GM23338 (cell line): ENCODE measurements around the gene KCNJ6. TPM values are rescaled to one million over a fixed set of nuclear protein-coding genes. Genes with fewer than 3 reads are reported as not detected.

Source experiments
- ATAC-seq: fragments of 200-7000 bp; cut with Tn5 transposase; 3 replicates; pipeline ENCODE4 v1.9.1; 2020
- DNase-seq: peaks from one replicate; pipeline ENCODE4 v3.0.0-alpha.2; 2015; ENCODE audit warnings: low spot score
- H2AFZ ChIP-seq: fragments of 200-600 bp; sonication (generic); 2 replicates; pipeline ENCODE4 v1.8.0; 2016; ENCODE audit warnings: antibody characterized with exemption, mild to moderate bottlenecking, moderate library complexity
- H3F3A ChIP-seq: fragments of 200-600 bp; sonication (generic); replicated peaks from 2 replicates; pipeline ENCODE4 v1.8.0; 2017; ENCODE audit warnings: antibody characterized with exemption, mixed run types, low read depth
- H3K27ac ChIP-seq: fragments of 200-600 bp; sonication (generic); 2 replicates; pipeline ENCODE4 v1.6.1; 2016; ENCODE audit warnings: low read depth
- H3K27me3 ChIP-seq: fragments of 200-600 bp; sonication (generic); 2 replicates; pipeline ENCODE4 v1.8.0; 2016; ENCODE audit warnings: mild to moderate bottlenecking, mixed run types, moderate library complexity; ENCODE audit not compliant: insufficient read depth
- H3K36me3 ChIP-seq: fragments of 200-600 bp; sonication (generic); 2 replicates; pipeline ENCODE4 v1.8.0; 2016; ENCODE audit warnings: mild to moderate bottlenecking; ENCODE audit not compliant: insufficient read depth
- H3K4me1 ChIP-seq: fragments of 200-600 bp; sonication (generic); 2 replicates; pipeline ENCODE4 v1.8.0; 2016; ENCODE audit warnings: mild to moderate bottlenecking, moderate library complexity; ENCODE audit not compliant: insufficient read depth
- H3K4me2 ChIP-seq: fragments of 200-600 bp; sonication (generic); 2 replicates; pipeline ENCODE4 v1.7.1; 2017; ENCODE audit warnings: mixed run types
- H3K4me3 ChIP-seq: fragments of 200-600 bp; sonication (generic); 2 replicates; pipeline ENCODE4 v1.6.1; 2016; ENCODE audit warnings: mixed run types
- H3K79me2 ChIP-seq: fragments of 200-600 bp; sonication (generic); replicated peaks from 2 replicates; pipeline ENCODE4 v1.8.0; 2017; ENCODE audit warnings: mild to moderate bottlenecking; ENCODE audit not compliant: insufficient read depth
- H3K9me2 ChIP-seq: fragments of 200-600 bp; sonication (generic); 2 replicates; pipeline ENCODE4 v1.8.0; 2017; ENCODE audit not compliant: insufficient read depth
- H4K20me1 ChIP-seq: fragments of 200-600 bp; sonication (generic); replicated peaks from 2 replicates; pipeline ENCODE4 v1.8.0; 2017; ENCODE audit warnings: mild to moderate bottlenecking; ENCODE audit not compliant: insufficient read depth
- H3K27ac Mint-ChIP-seq: 2 replicates; pipeline ENCODE4 v1.8.0; 2020; ENCODE audit warnings: inconsistent platforms, mild to moderate bottlenecking, moderate library complexity, mixed read lengths
- H3K27me3 Mint-ChIP-seq: 3 replicates; pipeline ENCODE4 v1.8.0; 2022; ENCODE audit warnings: low read depth, mild to moderate bottlenecking, moderate library complexity, mixed read lengths, inconsistent platforms; ENCODE audit not compliant: insufficient read depth, poor library complexity
- H3K36me3 Mint-ChIP-seq: 3 replicates; pipeline ENCODE4 v1.8.0; 2021; ENCODE audit warnings: low read depth, mild to moderate bottlenecking, inconsistent platforms, moderate library complexity, mixed read lengths
- H3K4me1 Mint-ChIP-seq: 3 replicates; pipeline ENCODE4 v1.8.0; 2020; ENCODE audit warnings: mild to moderate bottlenecking, inconsistent platforms, mixed read lengths
- H3K4me3 Mint-ChIP-seq: 3 replicates; pipeline ENCODE4 v1.8.0; 2021; ENCODE audit warnings: moderate library complexity, mild to moderate bottlenecking, inconsistent platforms, mixed read lengths
- H3K9me3 Mint-ChIP-seq: 3 replicates; pipeline ENCODE4 v1.8.0; 2020; ENCODE audit warnings: moderate library complexity, mild to moderate bottlenecking, inconsistent platforms, mixed read lengths
- CREB1 ChIP-seq: fragments of 250-450 bp; sonication (Bioruptor Pico); IDR thresholded peaks from 2 replicates; pipeline ENCODE4 v1.5.0; 2020; ENCODE audit warnings: low read depth, mild to moderate bottlenecking, moderate library complexity
- EZH2 ChIP-seq: fragments of 200-600 bp; sonication (generic); IDR thresholded peaks from one replicate; pipeline ENCODE4 v1.8.0; 2017; ENCODE audit warnings: antibody characterized with exemption, mild to moderate bottlenecking, low read depth; ENCODE audit not compliant: unreplicated experiment
- EZH2phosphoT487 ChIP-seq: fragments of 200-600 bp; sonication (generic); IDR thresholded peaks from one replicate; pipeline ENCODE4 v1.8.1; 2018; ENCODE audit warnings: antibody characterized with exemption; ENCODE audit not compliant: unreplicated experiment
- JUNB ChIP-seq: IDR thresholded peaks from one replicate; pipeline ENCODE4 v1.6.1; 2016; ENCODE audit warnings: antibody characterized with exemption; ENCODE audit not compliant: unreplicated experiment
- NANOG ChIP-seq: IDR thresholded peaks from 2 replicates; pipeline ENCODE4 v1.6.1; 2016; ENCODE audit warnings: antibody characterized with exemption, borderline replicate concordance
- POLR2AphosphoS5 ChIP-seq: IDR thresholded peaks from 2 replicates; pipeline ENCODE4 v1.6.1; 2016; ENCODE audit warnings: antibody characterized with exemption, low read depth
- STAT1 ChIP-seq: IDR thresholded peaks from one replicate; pipeline ENCODE4 v1.6.1; 2016; ENCODE audit warnings: antibody characterized with exemption; ENCODE audit not compliant: unreplicated experiment
- ZNF114 ChIP-seq: fragments of 250-450 bp; sonication (Bioruptor Pico); IDR thresholded peaks from 2 replicates; pipeline ENCODE4 v1.5.0; 2020; ENCODE audit warnings: mild to moderate bottlenecking, moderate library complexity
- ZNF331 ChIP-seq: fragments of 250-450 bp; sonication (Bioruptor Pico); IDR thresholded peaks from 2 replicates; pipeline ENCODE4 v1.5.0; 2020; ENCODE audit warnings: low read depth, mild to moderate bottlenecking, moderate library complexity
- polyA plus RNA-seq: library from polyadenylated mRNA; unstranded; fragments of >200 nt; fragmentation: Nextera tagmentation; extraction: Ambion mirVana; gene quantifications from 2 replicates; pipeline ENCODE4 v1.2.1, GENCODE V29; 2016
- total RNA-seq: library from RNA; depleted of rRNA; stranded (reverse); fragments of >200 nt; shearing (Covaris generic); gene quantifications from 2 replicates; pipeline ENCODE4 v1.2.3, GENCODE V29; 2014
- TF ChIP-seq, protein P1 (sequence below): IDR thresholded peaks from one replicate; pipeline ENCODE4 v1.6.1; 2018; ENCODE audit warnings: antibody characterized with exemption; ENCODE audit not compliant: unreplicated experiment
- TF ChIP-seq, protein P2 (sequence below): IDR thresholded peaks from 2 replicates; pipeline ENCODE4 v1.6.1; 2016; ENCODE audit warnings: antibody characterized with exemption
- TF ChIP-seq, protein P3 (sequence below): fragments of 250-450 bp; sonication (Bioruptor Pico); IDR thresholded peaks from 2 replicates; pipeline ENCODE4 v1.5.0; 2020; ENCODE audit warnings: mild to moderate bottlenecking, moderate library complexity
- TF ChIP-seq, protein P4 (sequence below), 2 experiments: fragments of 200-600 bp in 1 of 2; sonication (generic) in 1 of 2; conservative IDR thresholded peaks; 2 replicates each; pipeline versions ENCODE4 v1.5.1 to v1.6.1; 2016 to 2017; ENCODE audit warnings: antibody characterized with exemption in 2 of 2, low read depth in 2 of 2, mild to moderate bottlenecking in 2 of 2, moderate library complexity in 1 of 2

The KCNJ6 gene
- total and polyA plus RNA-seq, 2 experiments from 2014 or later, result 0.48 to 0.52 TPM

DNA sequence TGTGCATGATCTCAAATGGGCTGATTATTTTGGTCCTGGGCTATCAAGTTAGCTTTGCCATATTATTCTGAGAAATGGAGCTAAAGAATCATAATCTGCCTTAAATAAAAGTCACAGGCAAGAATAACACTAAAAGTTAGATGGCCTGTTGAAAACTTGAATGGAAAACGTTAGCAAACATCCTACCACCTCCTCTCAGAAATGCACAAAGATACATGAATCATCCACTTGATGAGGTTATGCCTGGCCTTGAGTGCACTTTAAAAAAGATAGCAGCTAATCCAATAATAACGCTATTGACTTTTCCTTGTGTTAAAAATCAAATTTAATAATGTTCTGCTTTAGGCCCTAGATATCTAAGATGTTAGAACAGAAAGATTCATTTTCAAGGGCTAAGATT is 108.0 kb downstream of the KCNJ6 start:
- Histone ChIP-seq H2AFZ (no peak overlapping the region), H3K4me2 (no peak overlapping the region), H3K4me3 (no peak overlapping the region), H3K9me2 (no peaks in the 10 kb centered on the region), H4K20me1 (no peaks in the 10 kb centered on the region; the same call in 1 of the 2 replicates), H3K27me3 (no peaks in the 10 kb centered on the region), H3F3A (no peaks in the 10 kb centered on the region), H3K27ac (no peak overlapping the region), H3K79me2 (no peaks in the 10 kb centered on the region), H3K4me1 (no peaks in the 10 kb centered on the region), H3K36me3 (no peaks in the 10 kb centered on the region)
- H3K4me1 Mint-ChIP-seq, result no peaks in the 10 kb centered on the region
- no peaks in the 10 kb centered on the region for H3K27me3 Mint-ChIP-seq
- no peak for TF ChIP-seq CREB1 (CRISPR knock-in tag)
- no peak for TF ChIP-seq ZNF114 (CRISPR knock-in tag)
- no peak for TF ChIP-seq EZH2phosphoT487
- TF ChIP-seq, protein P1, sequence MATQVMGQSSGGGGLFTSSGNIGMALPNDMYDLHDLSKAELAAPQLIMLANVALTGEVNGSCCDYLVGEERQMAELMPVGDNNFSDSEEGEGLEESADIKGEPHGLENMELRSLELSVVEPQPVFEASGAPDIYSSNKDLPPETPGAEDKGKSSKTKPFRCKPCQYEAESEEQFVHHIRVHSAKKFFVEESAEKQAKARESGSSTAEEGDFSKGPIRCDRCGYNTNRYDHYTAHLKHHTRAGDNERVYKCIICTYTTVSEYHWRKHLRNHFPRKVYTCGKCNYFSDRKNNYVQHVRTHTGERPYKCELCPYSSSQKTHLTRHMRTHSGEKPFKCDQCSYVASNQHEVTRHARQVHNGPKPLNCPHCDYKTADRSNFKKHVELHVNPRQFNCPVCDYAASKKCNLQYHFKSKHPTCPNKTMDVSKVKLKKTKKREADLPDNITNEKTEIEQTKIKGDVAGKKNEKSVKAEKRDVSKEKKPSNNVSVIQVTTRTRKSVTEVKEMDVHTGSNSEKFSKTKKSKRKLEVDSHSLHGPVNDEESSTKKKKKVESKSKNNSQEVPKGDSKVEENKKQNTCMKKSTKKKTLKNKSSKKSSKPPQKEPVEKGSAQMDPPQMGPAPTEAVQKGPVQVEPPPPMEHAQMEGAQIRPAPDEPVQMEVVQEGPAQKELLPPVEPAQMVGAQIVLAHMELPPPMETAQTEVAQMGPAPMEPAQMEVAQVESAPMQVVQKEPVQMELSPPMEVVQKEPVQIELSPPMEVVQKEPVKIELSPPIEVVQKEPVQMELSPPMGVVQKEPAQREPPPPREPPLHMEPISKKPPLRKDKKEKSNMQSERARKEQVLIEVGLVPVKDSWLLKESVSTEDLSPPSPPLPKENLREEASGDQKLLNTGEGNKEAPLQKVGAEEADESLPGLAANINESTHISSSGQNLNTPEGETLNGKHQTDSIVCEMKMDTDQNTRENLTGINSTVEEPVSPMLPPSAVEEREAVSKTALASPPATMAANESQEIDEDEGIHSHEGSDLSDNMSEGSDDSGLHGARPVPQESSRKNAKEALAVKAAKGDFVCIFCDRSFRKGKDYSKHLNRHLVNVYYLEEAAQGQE, result no peak
- TF ChIP-seq, protein P2, sequence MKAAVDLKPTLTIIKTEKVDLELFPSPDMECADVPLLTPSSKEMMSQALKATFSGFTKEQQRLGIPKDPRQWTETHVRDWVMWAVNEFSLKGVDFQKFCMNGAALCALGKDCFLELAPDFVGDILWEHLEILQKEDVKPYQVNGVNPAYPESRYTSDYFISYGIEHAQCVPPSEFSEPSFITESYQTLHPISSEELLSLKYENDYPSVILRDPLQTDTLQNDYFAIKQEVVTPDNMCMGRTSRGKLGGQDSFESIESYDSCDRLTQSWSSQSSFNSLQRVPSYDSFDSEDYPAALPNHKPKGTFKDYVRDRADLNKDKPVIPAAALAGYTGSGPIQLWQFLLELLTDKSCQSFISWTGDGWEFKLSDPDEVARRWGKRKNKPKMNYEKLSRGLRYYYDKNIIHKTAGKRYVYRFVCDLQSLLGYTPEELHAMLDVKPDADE, result no peak
- TF ChIP-seq NANOG, result no peak
- TF ChIP-seq EZH2, result no peak
- no peak for TF ChIP-seq JUNB
- TF ChIP-seq, protein P3, sequence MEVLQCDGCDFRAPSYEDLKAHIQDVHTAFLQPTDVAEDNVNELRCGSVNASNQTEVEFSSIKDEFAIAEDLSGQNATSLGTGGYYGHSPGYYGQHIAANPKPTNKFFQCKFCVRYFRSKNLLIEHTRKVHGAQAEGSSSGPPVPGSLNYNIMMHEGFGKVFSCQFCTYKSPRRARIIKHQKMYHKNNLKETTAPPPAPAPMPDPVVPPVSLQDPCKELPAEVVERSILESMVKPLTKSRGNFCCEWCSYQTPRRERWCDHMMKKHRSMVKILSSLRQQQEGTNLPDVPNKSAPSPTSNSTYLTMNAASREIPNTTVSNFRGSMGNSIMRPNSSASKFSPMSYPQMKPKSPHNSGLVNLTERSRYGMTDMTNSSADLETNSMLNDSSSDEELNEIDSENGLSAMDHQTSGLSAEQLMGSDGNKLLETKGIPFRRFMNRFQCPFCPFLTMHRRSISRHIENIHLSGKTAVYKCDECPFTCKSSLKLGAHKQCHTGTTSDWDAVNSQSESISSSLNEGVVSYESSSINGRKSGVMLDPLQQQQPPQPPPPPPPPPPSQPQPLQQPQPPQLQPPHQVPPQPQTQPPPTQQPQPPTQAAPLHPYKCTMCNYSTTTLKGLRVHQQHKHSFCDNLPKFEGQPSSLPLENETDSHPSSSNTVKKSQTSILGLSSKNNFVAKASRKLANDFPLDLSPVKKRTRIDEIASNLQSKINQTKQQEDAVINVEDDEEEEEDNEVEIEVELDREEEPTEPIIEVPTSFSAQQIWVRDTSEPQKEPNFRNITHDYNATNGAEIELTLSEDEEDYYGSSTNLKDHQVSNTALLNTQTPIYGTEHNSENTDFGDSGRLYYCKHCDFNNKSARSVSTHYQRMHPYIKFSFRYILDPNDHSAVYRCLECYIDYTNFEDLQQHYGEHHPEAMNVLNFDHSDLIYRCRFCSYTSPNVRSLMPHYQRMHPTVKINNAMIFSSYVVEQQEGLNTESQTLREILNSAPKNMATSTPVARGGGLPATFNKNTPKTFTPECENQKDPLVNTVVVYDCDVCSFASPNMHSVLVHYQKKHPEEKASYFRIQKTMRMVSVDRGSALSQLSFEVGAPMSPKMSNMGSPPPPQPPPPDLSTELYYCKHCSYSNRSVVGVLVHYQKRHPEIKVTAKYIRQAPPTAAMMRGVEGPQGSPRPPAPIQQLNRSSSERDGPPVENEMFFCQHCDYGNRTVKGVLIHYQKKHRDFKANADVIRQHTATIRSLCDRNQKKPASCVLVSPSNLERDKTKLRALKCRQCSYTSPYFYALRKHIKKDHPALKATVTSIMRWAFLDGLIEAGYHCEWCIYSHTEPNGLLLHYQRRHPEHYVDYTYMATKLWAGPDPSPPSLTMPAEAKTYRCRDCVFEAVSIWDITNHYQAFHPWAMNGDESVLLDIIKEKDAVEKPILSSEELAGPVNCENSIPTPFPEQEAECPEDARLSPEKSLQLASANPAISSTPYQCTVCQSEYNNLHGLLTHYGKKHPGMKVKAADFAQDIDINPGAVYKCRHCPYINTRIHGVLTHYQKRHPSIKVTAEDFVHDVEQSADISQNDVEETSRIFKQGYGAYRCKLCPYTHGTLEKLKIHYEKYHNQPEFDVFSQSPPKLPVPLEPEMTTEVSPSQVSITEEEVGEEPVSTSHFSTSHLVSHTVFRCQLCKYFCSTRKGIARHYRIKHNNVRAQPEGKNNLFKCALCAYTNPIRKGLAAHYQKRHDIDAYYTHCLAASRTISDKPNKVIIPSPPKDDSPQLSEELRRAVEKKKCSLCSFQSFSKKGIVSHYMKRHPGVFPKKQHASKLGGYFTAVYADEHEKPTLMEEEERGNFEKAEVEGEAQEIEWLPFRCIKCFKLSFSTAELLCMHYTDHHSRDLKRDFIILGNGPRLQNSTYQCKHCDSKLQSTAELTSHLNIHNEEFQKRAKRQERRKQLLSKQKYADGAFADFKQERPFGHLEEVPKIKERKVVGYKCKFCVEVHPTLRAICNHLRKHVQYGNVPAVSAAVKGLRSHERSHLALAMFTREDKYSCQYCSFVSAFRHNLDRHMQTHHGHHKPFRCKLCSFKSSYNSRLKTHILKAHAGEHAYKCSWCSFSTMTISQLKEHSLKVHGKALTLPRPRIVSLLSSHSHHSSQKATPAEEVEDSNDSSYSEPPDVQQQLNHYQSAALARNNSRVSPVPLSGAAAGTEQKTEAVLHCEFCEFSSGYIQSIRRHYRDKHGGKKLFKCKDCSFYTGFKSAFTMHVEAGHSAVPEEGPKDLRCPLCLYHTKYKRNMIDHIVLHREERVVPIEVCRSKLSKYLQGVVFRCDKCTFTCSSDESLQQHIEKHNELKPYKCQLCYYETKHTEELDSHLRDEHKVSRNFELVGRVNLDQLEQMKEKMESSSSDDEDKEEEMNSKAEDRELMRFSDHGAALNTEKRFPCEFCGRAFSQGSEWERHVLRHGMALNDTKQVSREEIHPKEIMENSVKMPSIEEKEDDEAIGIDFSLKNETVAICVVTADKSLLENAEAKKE (CRISPR knock-in tag), result no peak
- TF ChIP-seq POLR2AphosphoS5, result no peak
- TF ChIP-seq ZNF331, result no peak
- TF ChIP-seq, protein P4, sequence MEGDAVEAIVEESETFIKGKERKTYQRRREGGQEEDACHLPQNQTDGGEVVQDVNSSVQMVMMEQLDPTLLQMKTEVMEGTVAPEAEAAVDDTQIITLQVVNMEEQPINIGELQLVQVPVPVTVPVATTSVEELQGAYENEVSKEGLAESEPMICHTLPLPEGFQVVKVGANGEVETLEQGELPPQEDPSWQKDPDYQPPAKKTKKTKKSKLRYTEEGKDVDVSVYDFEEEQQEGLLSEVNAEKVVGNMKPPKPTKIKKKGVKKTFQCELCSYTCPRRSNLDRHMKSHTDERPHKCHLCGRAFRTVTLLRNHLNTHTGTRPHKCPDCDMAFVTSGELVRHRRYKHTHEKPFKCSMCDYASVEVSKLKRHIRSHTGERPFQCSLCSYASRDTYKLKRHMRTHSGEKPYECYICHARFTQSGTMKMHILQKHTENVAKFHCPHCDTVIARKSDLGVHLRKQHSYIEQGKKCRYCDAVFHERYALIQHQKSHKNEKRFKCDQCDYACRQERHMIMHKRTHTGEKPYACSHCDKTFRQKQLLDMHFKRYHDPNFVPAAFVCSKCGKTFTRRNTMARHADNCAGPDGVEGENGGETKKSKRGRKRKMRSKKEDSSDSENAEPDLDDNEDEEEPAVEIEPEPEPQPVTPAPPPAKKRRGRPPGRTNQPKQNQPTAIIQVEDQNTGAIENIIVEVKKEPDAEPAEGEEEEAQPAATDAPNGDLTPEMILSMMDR (conservative IDR thresholded peaks at IDR 0.05; ENCODE audit: low read depth in 2 of 2), result no peak
- no peak for TF ChIP-seq STAT1
- ATAC-seq (no peak), DNase-seq (no peak)
- H3K36me3 Mint-ChIP-seq, result no peaks in the 10 kb centered on the region
- no peak overlapping the region for H3K27ac Mint-ChIP-seq
- H3K9me3 Mint-ChIP-seq, result peaks cover 8% of the 10 kb centered on the region
- no peak overlapping the region for H3K4me3 Mint-ChIP-seq
